Measurements from ENCODE around the gene ABCC12. TPM values are rescaled to one million over a fixed set of nuclear protein-coding genes. Genes with fewer than 3 reads are reported as not detected.
A peak's percentile ranks its signal among the peaks of the same experiment; 100 is the strongest.

Gene ABCC12
- total and polyA plus RNA-seq, 8 donors, result 0.06 to 0.26 (median 0.18) TPM; not detected in 2

DNA sequence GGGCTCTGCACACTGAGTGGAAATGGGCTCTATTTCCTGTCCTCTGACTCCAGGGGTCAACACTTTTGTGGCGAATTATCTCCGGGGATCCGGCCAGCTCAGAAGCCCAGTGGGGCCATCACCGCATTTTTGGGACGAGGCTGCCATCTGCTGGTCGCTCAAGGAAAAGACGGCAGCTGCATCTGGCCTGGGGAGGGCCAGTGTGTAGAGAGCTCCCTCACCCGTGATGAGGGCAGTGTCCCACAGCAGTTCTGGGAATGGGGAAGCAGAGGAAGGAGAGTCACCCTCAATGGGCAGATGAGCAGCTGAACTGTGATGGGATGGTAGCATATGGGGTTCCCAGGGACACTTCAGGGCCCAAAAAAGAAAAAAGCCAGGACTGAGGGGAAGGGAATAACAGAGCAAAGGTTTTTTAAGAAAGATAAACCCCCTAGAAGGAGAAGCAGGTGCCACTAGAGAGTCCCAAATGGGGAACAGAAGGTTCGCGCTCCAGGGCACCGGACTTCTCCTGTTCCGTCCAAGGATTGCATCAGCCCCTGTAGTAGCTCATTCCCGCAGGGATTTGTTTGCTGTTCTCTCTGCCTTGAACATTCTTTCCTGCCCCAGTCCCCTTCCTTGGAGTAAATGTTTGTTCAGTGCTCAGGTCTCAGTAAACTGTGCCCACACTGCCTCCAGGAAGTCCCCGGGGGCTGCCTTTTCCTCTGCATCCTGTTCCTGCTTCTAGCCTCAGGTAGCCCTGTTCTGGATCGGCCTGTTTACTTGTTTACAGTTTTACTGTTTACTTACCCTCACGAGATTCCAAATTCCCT, 9.3 kb upstream of the ABCC12 start:
- peak overlapping the region in 1 of 2 donors; percentile 54 for H3K27ac ChIP-seq
- no peak overlapping the region for H3K4me3 ChIP-seq
- intact Hi-C loops (cut with DNase I), result no loop called here
- peak; percentile 99 for ATAC-seq
- H3K4me1 ChIP-seq, result peaks cover 5 to 37% of the 10 kb centered on the region in 2 donors
- no peaks in the 10 kb centered on the region for H3K36me3 ChIP-seq
- H3K9me3 ChIP-seq, result no peaks in the 10 kb centered on the region
- DNase-seq, result peak; percentile 46 to 92 (median 78)
- TF ChIP-seq, protein P1, sequence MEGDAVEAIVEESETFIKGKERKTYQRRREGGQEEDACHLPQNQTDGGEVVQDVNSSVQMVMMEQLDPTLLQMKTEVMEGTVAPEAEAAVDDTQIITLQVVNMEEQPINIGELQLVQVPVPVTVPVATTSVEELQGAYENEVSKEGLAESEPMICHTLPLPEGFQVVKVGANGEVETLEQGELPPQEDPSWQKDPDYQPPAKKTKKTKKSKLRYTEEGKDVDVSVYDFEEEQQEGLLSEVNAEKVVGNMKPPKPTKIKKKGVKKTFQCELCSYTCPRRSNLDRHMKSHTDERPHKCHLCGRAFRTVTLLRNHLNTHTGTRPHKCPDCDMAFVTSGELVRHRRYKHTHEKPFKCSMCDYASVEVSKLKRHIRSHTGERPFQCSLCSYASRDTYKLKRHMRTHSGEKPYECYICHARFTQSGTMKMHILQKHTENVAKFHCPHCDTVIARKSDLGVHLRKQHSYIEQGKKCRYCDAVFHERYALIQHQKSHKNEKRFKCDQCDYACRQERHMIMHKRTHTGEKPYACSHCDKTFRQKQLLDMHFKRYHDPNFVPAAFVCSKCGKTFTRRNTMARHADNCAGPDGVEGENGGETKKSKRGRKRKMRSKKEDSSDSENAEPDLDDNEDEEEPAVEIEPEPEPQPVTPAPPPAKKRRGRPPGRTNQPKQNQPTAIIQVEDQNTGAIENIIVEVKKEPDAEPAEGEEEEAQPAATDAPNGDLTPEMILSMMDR (IDR thresholded peaks at IDR 0.05), result peak; percentile 85 to 94
- H3K27me3 ChIP-seq, result no peaks in the 10 kb centered on the region

DNA sequence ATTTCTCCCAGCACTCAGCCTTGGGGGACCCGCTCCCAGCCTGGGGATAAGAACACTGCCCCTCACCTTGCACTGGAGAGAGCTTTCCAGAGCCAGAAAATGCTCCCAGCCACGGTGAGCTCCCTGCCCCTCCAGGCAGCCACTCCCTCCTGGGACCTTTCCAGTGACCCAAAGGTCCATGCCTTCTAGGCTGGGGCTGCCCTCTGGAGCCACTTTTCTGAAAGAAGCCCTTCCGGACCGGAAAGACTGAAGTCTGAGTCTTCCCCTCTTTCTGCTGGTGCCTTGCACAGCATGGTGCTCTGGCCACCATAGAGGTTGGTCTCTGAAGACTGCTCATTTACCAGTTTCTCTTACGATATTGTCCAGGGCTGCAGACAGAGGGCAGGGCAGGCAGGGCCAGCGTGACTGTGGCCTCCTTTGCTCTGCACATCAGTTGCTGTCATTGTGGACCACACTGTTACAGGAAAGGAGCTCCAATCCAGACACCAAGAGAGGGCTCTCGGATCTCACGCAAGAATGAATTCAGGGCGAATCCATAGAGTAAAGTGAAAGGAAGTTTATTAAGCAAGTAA, 7.1 kb upstream of the ABCC12 start:
- H3K27ac ChIP-seq, result no peak overlapping the region
- H3K4me3 ChIP-seq, result no peak overlapping the region
- H3K4me1 ChIP-seq, result peaks cover 5 to 35% of the 10 kb centered on the region in 2 donors
- DNase-seq (no peak), ATAC-seq (no peak)
- TF ChIP-seq, protein P1 (IDR thresholded peaks at IDR 0.05), result no peak
- H3K36me3 ChIP-seq, result no peaks in the 10 kb centered on the region
- H3K9me3 ChIP-seq, result no peaks in the 10 kb centered on the region
- intact Hi-C loops (cut with DNase I), result no loop called here
- H3K27me3 ChIP-seq, result no peaks in the 10 kb centered on the region

DNA sequence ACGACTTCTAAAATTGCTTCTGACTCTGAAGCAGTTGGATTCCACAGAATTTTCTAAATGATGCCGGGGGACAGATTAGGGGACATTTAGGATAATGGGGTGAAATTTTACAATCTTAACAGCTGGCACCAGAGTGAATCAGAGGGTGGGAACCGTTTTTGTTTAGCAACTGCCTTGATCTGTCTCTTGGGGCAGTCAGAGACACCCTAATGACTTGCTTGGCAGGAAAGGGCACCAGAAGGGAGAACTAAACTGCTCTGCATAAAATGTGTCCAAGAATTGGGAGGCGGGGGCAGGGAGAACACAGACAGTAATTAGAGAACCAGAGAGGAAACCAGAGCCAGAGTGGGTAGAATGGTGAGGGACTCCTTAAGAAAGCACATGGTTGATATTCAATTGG, 6.1 kb upstream of the ABCC12 start:
- DNase-seq, result no peak
- no peak for ATAC-seq
- H3K36me3 ChIP-seq, result no peaks in the 10 kb centered on the region
- TF ChIP-seq, protein P1 (IDR thresholded peaks at IDR 0.05), result no peak
- intact Hi-C loops (cut with DNase I), result no loop called here
- peaks cover 5 to 29% of the 10 kb centered on the region in 2 donors for H3K4me1 ChIP-seq
- H3K27ac ChIP-seq, result no peak overlapping the region
- no peaks in the 10 kb centered on the region for H3K27me3 ChIP-seq
- no peak overlapping the region for H3K4me3 ChIP-seq
- H3K9me3 ChIP-seq, result no peaks in the 10 kb centered on the region

DNA sequence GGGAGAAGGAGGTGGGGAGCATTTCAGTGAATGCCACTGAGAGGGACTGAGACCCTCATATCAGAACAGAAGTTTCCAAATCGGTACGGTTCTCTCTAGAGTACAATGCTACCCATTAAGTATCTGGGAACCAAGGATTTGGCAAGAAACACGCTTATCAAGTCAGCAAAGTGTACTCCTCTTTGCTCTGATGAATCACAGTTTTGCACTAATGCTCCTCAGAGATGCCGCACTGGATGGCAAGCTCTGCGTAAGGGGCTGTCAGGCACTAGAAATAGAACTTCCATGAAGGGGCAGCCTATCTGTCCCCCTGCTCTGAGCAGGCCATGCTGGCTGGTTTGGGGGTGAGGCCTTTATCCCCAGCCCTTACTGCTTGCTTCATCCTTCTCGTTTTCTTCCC, 4.8 kb upstream of the ABCC12 start:
- DNase-seq (no peak), ATAC-seq (no peak)
- peaks cover 5 to 25% of the 10 kb centered on the region in 2 donors for H3K4me1 ChIP-seq
- intact Hi-C loops (cut with DNase I), result no loop called here
- H3K36me3 ChIP-seq, result no peaks in the 10 kb centered on the region
- TF ChIP-seq, protein P1 (IDR thresholded peaks at IDR 0.05), result no peak
- H3K4me3 ChIP-seq, result no peak overlapping the region
- no peak overlapping the region for H3K27ac ChIP-seq
- H3K9me3 ChIP-seq, result no peaks in the 10 kb centered on the region
- peaks cover 0 to 3% of the 10 kb centered on the region in 2 donors for H3K27me3 ChIP-seq

DNA sequence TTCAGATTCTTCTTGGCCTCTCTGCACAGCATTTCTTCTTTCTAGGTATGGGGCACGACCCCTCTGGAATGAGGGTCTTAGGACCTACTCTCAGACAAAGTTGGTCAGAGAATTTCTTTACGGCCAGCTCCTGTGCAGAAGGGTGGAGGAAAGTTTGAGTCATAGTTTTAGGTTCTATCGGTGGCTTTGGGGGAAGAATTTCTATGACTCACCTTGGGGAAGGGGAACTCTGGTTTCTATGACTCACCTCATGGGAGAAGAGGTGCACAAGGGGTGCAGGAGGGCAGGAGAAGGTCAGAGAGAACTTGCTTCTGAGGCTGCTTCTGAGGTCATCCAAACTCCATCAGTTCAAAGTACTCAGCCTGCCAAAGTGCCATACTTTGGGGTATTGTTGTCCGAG, 2.5 kb upstream of the ABCC12 start:
- TF ChIP-seq, protein P1 (IDR thresholded peaks at IDR 0.05), result no peak
- no peak overlapping the region for H3K27ac ChIP-seq
- DNase-seq (no peak), ATAC-seq (no peak)
- H3K27me3 ChIP-seq, result peaks cover 0 to 3% of the 10 kb centered on the region in 2 donors
- no peaks in the 10 kb centered on the region for H3K36me3 ChIP-seq
- H3K9me3 ChIP-seq, result no peaks in the 10 kb centered on the region
- peaks cover 0 to 14% of the 10 kb centered on the region in 2 donors for H3K4me1 ChIP-seq
- H3K4me3 ChIP-seq, result no peak overlapping the region
- intact Hi-C loops (cut with DNase I), result loop anchor here in 1 of 2 donors (5.0 kb wide), 1 partner anchor 1016 kb away; the partner anchor contains the start of gene NETO2
